Panc1 (cell line): Measurements from ENCODE around the gene COPB1. TPM values are rescaled to one million over a fixed set of nuclear protein-coding genes. Genes with fewer than 3 reads are reported as not detected.

Experiments used
- ATAC-seq: fragments of 200-7000 bp; cut with Tn5 transposase; 2 replicates; pipeline ENCODE4 v1.9.1; 2020; ENCODE audit warnings: mild to moderate bottlenecking, moderate library complexity
- BruUV-seq: library from RNA; stranded (reverse); fragments of 400-500 nt; replicated peaks from 2 replicates; lab custom pipeline; 2021; lab: Mats Ljungman, UMichigan
- CTCF ChIA-PET: fragments of 300-600 bp; sonication (Branson Sonifier 250); formaldehyde crosslinking; loops from one replicate; lab custom pipeline; 2022; ENCODE audit warnings: antibody characterized with exemption; lab: Charles Lee
- POLR2A ChIA-PET: fragments of 300-600 bp; sonication (Branson Sonifier 250); formaldehyde crosslinking; loops from one replicate; lab custom pipeline; 2022; ENCODE audit warnings: antibody characterized with exemption; lab: Charles Lee
- DNase-seq: peaks from one replicate; pipeline ENCODE4 v3.0.0-alpha.2; 2010; ENCODE audit warnings: low read depth, low spot score
- H3K27ac ChIP-seq: 2 replicates; pipeline ENCODE4 v1.5.1; 2011; ENCODE audit warnings: mild to moderate bottlenecking, low read length, inconsistent platforms
- H3K27me3 ChIP-seq: fragments of 200-500 bp; sonication (Bioruptor generic); 2 replicates; pipeline ENCODE4 v1.6.0; 2014; ENCODE audit warnings: low read length, inconsistent platforms; ENCODE audit not compliant: control insufficient read depth, insufficient read depth
- H3K36me3 ChIP-seq: fragments of 200-500 bp; sonication (Bioruptor generic); 2 replicates; pipeline ENCODE4 v1.5.1; 2014; ENCODE audit warnings: inconsistent platforms, mild to moderate bottlenecking, low read length, moderate library complexity; ENCODE audit not compliant: control insufficient read depth, insufficient read depth
- H3K4me1 ChIP-seq: 2 replicates; pipeline ENCODE4 v1.5.1; 2011; ENCODE audit warnings: inconsistent platforms, mild to moderate bottlenecking, low read length, moderate library complexity; ENCODE audit not compliant: control insufficient read depth, insufficient read depth
- H3K4me3 ChIP-seq, 2 experiments: 2 replicates each; pipeline ENCODE4 v1.5.1; 2011 to 2012; ENCODE audit warnings: low read depth in 2 of 2, low read length in 2 of 2, mild to moderate bottlenecking in 2 of 2, inconsistent platforms in 1 of 2, moderate library complexity in 1 of 2
- H3K9me3 ChIP-seq: fragments of 200-500 bp; sonication (Bioruptor generic); 2 replicates; pipeline ENCODE4 v1.5.1; 2014; ENCODE audit warnings: low read depth, mild to moderate bottlenecking, inconsistent platforms, low read length, moderate library complexity; ENCODE audit not compliant: control insufficient read depth, insufficient read depth
- CTCF ChIP-seq: fragments of 450-650 bp; IDR thresholded peaks from 2 replicates; pipeline ENCODE4 v1.5.1; 2017; ENCODE audit warnings: mild to moderate bottlenecking
- POLR2AphosphoS5 ChIP-seq: IDR thresholded peaks from 2 replicates; pipeline ENCODE4 v1.6.1; 2012; ENCODE audit warnings: mild to moderate bottlenecking, low read depth, low read length, moderate library complexity
- SIN3A ChIP-seq: IDR thresholded peaks from 2 replicates; pipeline ENCODE4 v1.6.1; 2012; ENCODE audit warnings: low read depth, mild to moderate bottlenecking, low read length, moderate library complexity, borderline replicate concordance; ENCODE audit not compliant: insufficient read depth
- TCF7L2 ChIP-seq: IDR thresholded peaks from 2 replicates; pipeline ENCODE4 v1.6.1; 2011; ENCODE audit warnings: mild to moderate bottlenecking, low read depth, low read length, inconsistent platforms
- in situ Hi-C: cut with HindIII; loops from 2 replicates; pipeline ENCODE4 v1.10.0; 2016; ENCODE audit warnings: low sequenced_read_pairs, low pct_unique_long_range_greater_than_20kb
- intact Hi-C: fragments of 100-400 bp; cut with micrococcal nuclease; formaldehyde crosslinking; loops from one replicate; pipeline ENCODE4 v1.10.0; 2022; ENCODE audit not compliant: unreplicated experiment
- total RNA-seq: library from RNA; stranded (reverse); gene quantifications from one replicate; pipeline ENCODE4 v1.2.1, GENCODE V29; 2021; ENCODE audit not compliant: unreplicated experiment
- TF ChIP-seq, protein P1 (sequence below), 2 experiments: IDR thresholded peaks; 2 replicates each; pipeline ENCODE4 v1.6.1; 2011 to 2012; ENCODE audit warnings: low read depth in 2 of 2, control low read depth in 1 of 2, low read length in 1 of 2, mild to moderate bottlenecking in 1 of 2, moderate library complexity in 1 of 2; ENCODE audit not compliant: insufficient read depth in 1 of 2

Gene COPB1
- total RNA-seq, 1 experiment from 2014 or later, result 123 TPM

DNA sequence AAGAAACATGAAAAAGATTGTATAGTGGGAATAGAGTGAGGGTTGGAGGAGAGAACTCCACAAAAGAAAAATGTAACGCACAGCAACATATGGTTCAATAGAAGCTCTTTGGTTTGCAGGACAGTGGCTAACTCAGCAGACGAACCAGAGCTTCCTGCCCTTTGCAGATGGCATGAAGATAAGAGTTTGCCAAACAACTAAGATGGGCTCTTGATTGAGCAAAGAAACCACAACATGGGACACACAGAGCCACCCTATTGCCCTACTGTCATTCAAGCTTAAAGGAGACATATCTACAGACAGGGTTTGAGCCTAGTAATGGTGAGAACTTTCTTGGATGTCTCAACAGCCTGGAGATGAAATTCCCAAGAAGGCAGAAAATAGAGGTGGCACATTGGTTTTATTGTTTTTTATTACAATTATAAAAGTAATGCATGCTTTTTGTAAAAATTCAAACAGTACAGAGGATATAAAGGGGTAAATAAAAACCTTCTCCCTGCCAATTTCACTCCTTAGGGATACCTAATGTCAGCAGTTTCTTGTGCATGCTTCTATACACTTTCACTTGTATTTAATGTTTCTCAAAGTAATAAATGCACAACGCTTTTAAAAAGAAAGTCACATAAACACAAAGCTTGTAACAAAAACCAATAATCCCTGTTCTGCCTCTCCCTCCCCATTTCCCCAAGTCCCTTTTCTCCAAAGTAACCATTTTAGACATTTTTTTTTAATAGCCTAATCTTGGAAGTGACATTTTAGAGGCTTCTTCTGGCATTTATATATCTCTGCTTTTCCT is 63.7 kb downstream of the COPB1 start:
- CTCF ChIA-PET, result interaction anchor here (0.8 kb wide), 1 partner anchor 17 kb away, joined by 3 read pairs; no protein-coding TSS in a partner anchor
- intact Hi-C loops, result no loop called here
- Histone ChIP-seq H3K9me3 (no peaks in the 10 kb centered on the region), H3K27me3 (no peaks in the 10 kb centered on the region), H3K4me3 (no peak overlapping the region), H3K36me3 (no peaks in the 10 kb centered on the region), H3K27ac (no peak overlapping the region), H3K4me1 (no peaks in the 10 kb centered on the region)
- TF ChIP-seq, protein P1, sequence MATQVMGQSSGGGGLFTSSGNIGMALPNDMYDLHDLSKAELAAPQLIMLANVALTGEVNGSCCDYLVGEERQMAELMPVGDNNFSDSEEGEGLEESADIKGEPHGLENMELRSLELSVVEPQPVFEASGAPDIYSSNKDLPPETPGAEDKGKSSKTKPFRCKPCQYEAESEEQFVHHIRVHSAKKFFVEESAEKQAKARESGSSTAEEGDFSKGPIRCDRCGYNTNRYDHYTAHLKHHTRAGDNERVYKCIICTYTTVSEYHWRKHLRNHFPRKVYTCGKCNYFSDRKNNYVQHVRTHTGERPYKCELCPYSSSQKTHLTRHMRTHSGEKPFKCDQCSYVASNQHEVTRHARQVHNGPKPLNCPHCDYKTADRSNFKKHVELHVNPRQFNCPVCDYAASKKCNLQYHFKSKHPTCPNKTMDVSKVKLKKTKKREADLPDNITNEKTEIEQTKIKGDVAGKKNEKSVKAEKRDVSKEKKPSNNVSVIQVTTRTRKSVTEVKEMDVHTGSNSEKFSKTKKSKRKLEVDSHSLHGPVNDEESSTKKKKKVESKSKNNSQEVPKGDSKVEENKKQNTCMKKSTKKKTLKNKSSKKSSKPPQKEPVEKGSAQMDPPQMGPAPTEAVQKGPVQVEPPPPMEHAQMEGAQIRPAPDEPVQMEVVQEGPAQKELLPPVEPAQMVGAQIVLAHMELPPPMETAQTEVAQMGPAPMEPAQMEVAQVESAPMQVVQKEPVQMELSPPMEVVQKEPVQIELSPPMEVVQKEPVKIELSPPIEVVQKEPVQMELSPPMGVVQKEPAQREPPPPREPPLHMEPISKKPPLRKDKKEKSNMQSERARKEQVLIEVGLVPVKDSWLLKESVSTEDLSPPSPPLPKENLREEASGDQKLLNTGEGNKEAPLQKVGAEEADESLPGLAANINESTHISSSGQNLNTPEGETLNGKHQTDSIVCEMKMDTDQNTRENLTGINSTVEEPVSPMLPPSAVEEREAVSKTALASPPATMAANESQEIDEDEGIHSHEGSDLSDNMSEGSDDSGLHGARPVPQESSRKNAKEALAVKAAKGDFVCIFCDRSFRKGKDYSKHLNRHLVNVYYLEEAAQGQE (IDR thresholded peaks at IDR 0.05; ENCODE audit: insufficient read depth in 1 of 2, low read depth in 2 of 2, low read length in 1 of 2), result no peak
- no peak for TF ChIP-seq SIN3A
- no peak for TF ChIP-seq CTCF
- TF ChIP-seq POLR2AphosphoS5, result no peak
- no peak for TF ChIP-seq TCF7L2
- no peak for ATAC-seq
- DNase-seq, result no peak
- in situ Hi-C loops, result no loop called here
- BruUV-seq, result no TSS peak
- POLR2A ChIA-PET, result no interaction called here

DNA sequence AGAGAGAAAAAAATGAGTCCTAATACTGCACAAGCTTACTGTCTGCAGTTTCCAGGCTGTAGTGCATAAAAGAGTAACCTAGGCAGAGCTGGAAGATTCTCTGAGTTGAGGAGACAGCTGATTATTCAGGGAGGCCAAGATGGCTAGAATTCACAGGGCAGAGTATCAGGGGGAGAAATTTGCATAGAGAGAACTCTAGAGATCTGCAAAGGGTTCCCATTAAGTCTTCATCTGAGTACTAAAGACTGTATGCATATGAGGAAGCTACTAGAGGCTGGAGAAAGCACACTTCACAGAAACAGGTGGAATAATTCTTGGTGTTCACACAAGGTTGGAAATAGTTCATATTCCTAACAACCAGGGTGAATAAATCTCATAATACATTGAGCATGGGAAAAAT is 74.0 kb downstream of the COPB1 start:
- H3K27ac ChIP-seq, result no peak overlapping the region
- BruUV-seq, result no TSS peak
- intact Hi-C loops, result no loop called here
- H3K9me3 ChIP-seq, result no peaks in the 10 kb centered on the region
- TF ChIP-seq, protein P1 (IDR thresholded peaks at IDR 0.05; ENCODE audit: insufficient read depth in 1 of 2, low read depth in 2 of 2, low read length in 1 of 2), result no peak
- in situ Hi-C loops, result no loop called here
- ATAC-seq, result no peak
- no peaks in the 10 kb centered on the region for H3K36me3 ChIP-seq
- DNase-seq, result no peak
- H3K4me1 ChIP-seq, result peaks cover 11% of the 10 kb centered on the region
- H3K27me3 ChIP-seq, result no peaks in the 10 kb centered on the region
- ChIA-PET POLR2A (no interaction called here), CTCF (no interaction called here)
- no peak overlapping the region for H3K4me3 ChIP-seq
